T-helper 22 cell (primary cell): Measurements from ENCODE around the gene DCTN1.
A peak's percentile ranks its signal among the peaks of the same experiment; 100 is the strongest.
"Not testable (repeated sequence)": the region's sequence is repeated elsewhere in the genome, so short reads cannot be mapped to it uniquely, and the experiment has no call there.

Experiments used
- DNase-seq: peaks from one replicate; pipeline ENCODE4 v3.0.0-alpha.2; 2020; ENCODE audit warnings: low read depth

The DCTN1 gene

GRCh38 chr2:74369976-74370375, 10.1 kb downstream of the DCTN1 start:
- DNase-seq: no peak

- DNase-seq: no peak
These were observed 11.6 kb downstream of the DCTN1 start for GRCh38 chr2:74368499-74368898.

GRCh38 chr2:74367789-74368188, 12.3 kb downstream of the DCTN1 start:
- no peak for DNase-seq

GRCh38 chr2:74366036-74366435, 14.1 kb downstream of the DCTN1 start:
- DNase-seq: no peak

- DNase-seq: no peak
These were observed 15.3 kb downstream of the DCTN1 start for GRCh38 chr2:74364533-74365505.

GRCh38 chr2:74361327-74361726, 18.8 kb downstream of the DCTN1 start:
- DNase-seq: no peak

GRCh38 chr2:74357627-74358026, 22.5 kb downstream of the DCTN1 start:
- no peak for DNase-seq

GRCh38 chr2:74349889-74350288, 30.2 kb downstream of the DCTN1 start:
- DNase-seq: no peak

GRCh38 chr2:74347742-74348141, 32.4 kb downstream of the DCTN1 start:
- DNase-seq: no peak

GRCh38 chr2:74347303-74347702, 32.8 kb downstream of the DCTN1 start:
- DNase-seq: no peak

- DNase-seq: no peak
These were observed 34.7 kb downstream of the DCTN1 start for GRCh38 chr2:74345272-74345943.

- no peak for DNase-seq
These were observed 36.8 kb downstream of the DCTN1 start, which contains the start of gene SLC4A5 for GRCh38 chr2:74343316-74343715. Gene SLC4A5, minus strand, starts transcription at chr2:74343416. Its CDS starts 28,393 bp downstream, at chr2:74315023.

GRCh38 chr2:74336227-74336626, 43.9 kb downstream of the DCTN1 start:
- not testable (repeated sequence) for DNase-seq

GRCh38 chr2:74334931-74335333, 45.2 kb downstream of the DCTN1 start:
- DNase-seq: peak; percentile 36

GRCh38 chr2:74333896-74334586, 46.1 kb downstream of the DCTN1 start:
- DNase-seq: no peak

- no peak for DNase-seq
These were observed 46.9 kb downstream of the DCTN1 start for GRCh38 chr2:74333175-74333574.

GRCh38 chr2:74332550-74333174, 47.4 kb downstream of the DCTN1 start:
- no peak for DNase-seq

GRCh38 chr2:74328573-74328972, 51.5 kb downstream of the DCTN1 start:
- DNase-seq: no peak

GRCh38 chr2:74328074-74328473, 52.0 kb downstream of the DCTN1 start:
- DNase-seq: no peak

GRCh38 chr2:74327627-74328026, 52.5 kb downstream of the DCTN1 start:
- DNase-seq: no peak

GRCh38 chr2:74327199-74327598, 52.9 kb downstream of the DCTN1 start:
- DNase-seq: no peak

- no peak for DNase-seq
These were observed 54.3 kb downstream of the DCTN1 start for GRCh38 chr2:74325815-74326214.
